GM12878 (cell line): Measurements from ENCODE around the gene KLHL1.

ENCODE experiments used
- GABPA ChIP-seq: IDR thresholded peaks from 2 replicates; pipeline ENCODE4 v1.6.1; 2014; ENCODE audit warnings: antibody characterized with exemption, low read depth, mild to moderate bottlenecking, inconsistent platforms
- TBL1XR1 ChIP-seq: IDR thresholded peaks from 2 replicates; pipeline ENCODE4 v1.6.1; 2012; ENCODE audit warnings: low read depth, low read length, improper control_type of control experiment
- TF ChIP-seq, protein P1 (sequence below): IDR thresholded peaks from 2 replicates; pipeline ENCODE4 v1.6.1; 2011; ENCODE audit warnings: mild to moderate bottlenecking, low read depth, low read length, moderate library complexity; ENCODE audit not compliant: insufficient replicate concordance

GRCh38 chr13:69704311-69704710, 403.9 kb downstream of the KLHL1 start:
- TF ChIP-seq GABPA (no peak), TBL1XR1 (no peak)
- TF ChIP-seq, protein P1, sequence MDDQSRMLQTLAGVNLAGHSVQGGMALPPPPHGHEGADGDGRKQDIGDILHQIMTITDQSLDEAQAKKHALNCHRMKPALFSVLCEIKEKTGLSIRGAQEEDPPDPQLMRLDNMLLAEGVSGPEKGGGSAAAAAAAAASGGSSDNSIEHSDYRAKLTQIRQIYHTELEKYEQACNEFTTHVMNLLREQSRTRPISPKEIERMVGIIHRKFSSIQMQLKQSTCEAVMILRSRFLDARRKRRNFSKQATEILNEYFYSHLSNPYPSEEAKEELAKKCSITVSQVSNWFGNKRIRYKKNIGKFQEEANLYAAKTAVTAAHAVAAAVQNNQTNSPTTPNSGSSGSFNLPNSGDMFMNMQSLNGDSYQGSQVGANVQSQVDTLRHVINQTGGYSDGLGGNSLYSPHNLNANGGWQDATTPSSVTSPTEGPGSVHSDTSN = no peak
